HEK293 (cell line): Measurements from ENCODE around the gene NEURL2.

Experiments used
- CTCF ChIA-PET: fragments of 350-600 bp; formaldehyde crosslinking; extraction: SDS; loops from one replicate; lab custom pipeline; 2021; ENCODE audit warnings: antibody characterized with exemption; lab: Yijun Ruan, JAX
- POLR2A ChIA-PET: fragments of 300-600 bp; formaldehyde crosslinking; extraction: SDS; loops from one replicate; lab custom pipeline; 2020; ENCODE audit warnings: antibody characterized with exemption, inconsistent platforms; lab: Yijun Ruan, JAX
- H3K27ac ChIP-seq: fragments of 200-500 bp; sonication (Bioruptor generic); 2 replicates; pipeline ENCODE4 v1.5.1; 2014; ENCODE audit warnings: low read depth, low read length, control low read depth, inconsistent platforms; ENCODE audit errors: extremely low read depth
- H3K36me3 ChIP-seq, 2 experiments: fragments of 200-500 bp in 1 of 2; sonication (Bioruptor generic) in 1 of 2; 1 replicate in 1 of 2; 2 replicates in 1 of 2; pipeline ENCODE4 v1.5.1; 2014 to 2017; ENCODE audit warnings: inconsistent platforms in 2 of 2, low read length in 2 of 2; ENCODE audit not compliant: control insufficient read depth in 2 of 2, insufficient read depth in 1 of 2
- H3K4me1 ChIP-seq: fragments of 200-500 bp; sonication (Bioruptor generic); 2 replicates; pipeline ENCODE4 v1.5.1; 2014; ENCODE audit warnings: mild to moderate bottlenecking, low read length, inconsistent platforms; ENCODE audit not compliant: control insufficient read depth, insufficient read depth
- H3K4me3 ChIP-seq: 2 replicates; pipeline ENCODE4 v1.5.1; 2011; ENCODE audit warnings: low read depth, mild to moderate bottlenecking, control low read depth, low read length, moderate library complexity
- H3K9me3 ChIP-seq: fragments of 200-500 bp; sonication (Bioruptor generic); 2 replicates; pipeline ENCODE4 v1.5.1; 2014; ENCODE audit warnings: low read depth, low read length, inconsistent platforms; ENCODE audit not compliant: control insufficient read depth, insufficient read depth
- BCL11A ChIP-seq: fragments of 450-650 bp; formaldehyde crosslinking; IDR thresholded peaks from 2 replicates; pipeline ENCODE4 v1.5.1; 2016; ENCODE audit warnings: low read depth, missing biosample characterization, missing genetic modification characterization
- EGR2 ChIP-seq: fragments of 450-650 bp; formaldehyde crosslinking; IDR thresholded peaks from 2 replicates; pipeline ENCODE4 v1.5.1; 2016; ENCODE audit warnings: low read depth, missing biosample characterization, missing genetic modification characterization
- MEIS1 ChIP-seq: sonication (generic); formaldehyde crosslinking; IDR thresholded peaks from 2 replicates; pipeline ENCODE4 v1.8.1; 2022; ENCODE audit warnings: missing genetic modification reagents, mild to moderate bottlenecking, borderline replicate concordance
- OVOL3 ChIP-seq: fragments of 450-650 bp; formaldehyde crosslinking; IDR thresholded peaks from 2 replicates; pipeline ENCODE4 v1.5.1; 2016; ENCODE audit warnings: missing biosample characterization, missing genetic modification characterization
- PRDM2 ChIP-seq: fragments of 450-650 bp; formaldehyde crosslinking; IDR thresholded peaks from 2 replicates; pipeline ENCODE4 v1.5.1; 2016; ENCODE audit warnings: missing biosample characterization, missing genetic modification characterization, borderline replicate concordance
- YY1 ChIP-seq: fragments of 450-650 bp; formaldehyde crosslinking; IDR thresholded peaks from 2 replicates; pipeline ENCODE4 v1.5.1; 2018; ENCODE audit warnings: missing biosample characterization, missing genetic modification characterization
- ZFP69B ChIP-seq: fragments of 450-650 bp; formaldehyde crosslinking; IDR thresholded peaks from 2 replicates; pipeline ENCODE4 v1.5.1; 2016; ENCODE audit warnings: missing biosample characterization, missing genetic modification characterization
- ZNF157 ChIP-seq: fragments of 450-650 bp; formaldehyde crosslinking; IDR thresholded peaks from 2 replicates; pipeline ENCODE4 v1.5.1; 2016; ENCODE audit warnings: missing biosample characterization, missing genetic modification characterization
- ZNF211 ChIP-seq: fragments of 450-650 bp; formaldehyde crosslinking; IDR thresholded peaks from 2 replicates; pipeline ENCODE4 v1.5.1; 2016; ENCODE audit warnings: low read depth, missing biosample characterization, missing genetic modification characterization
- ZNF23 ChIP-seq: fragments of 450-650 bp; formaldehyde crosslinking; IDR thresholded peaks from 2 replicates; pipeline ENCODE4 v1.5.1; 2016; ENCODE audit warnings: missing biosample characterization, missing genetic modification characterization, borderline replicate concordance
- ZNF571 ChIP-seq: fragments of 450-650 bp; formaldehyde crosslinking; IDR thresholded peaks from 2 replicates; pipeline ENCODE4 v1.5.0; 2017; ENCODE audit warnings: missing biosample characterization, missing genetic modification characterization
- ZNF596 ChIP-seq: fragments of 450-650 bp; IDR thresholded peaks from 2 replicates; pipeline ENCODE4 v1.5.0; 2018; ENCODE audit warnings: missing biosample characterization, mild to moderate bottlenecking, missing genetic modification characterization, moderate library complexity
- ZNF677 ChIP-seq: fragments of 450-650 bp; IDR thresholded peaks from 2 replicates; pipeline ENCODE4 v1.5.0; 2018; ENCODE audit warnings: missing biosample characterization, mild to moderate bottlenecking, missing genetic modification characterization, moderate library complexity
- ZNF704 ChIP-seq: fragments of 450-650 bp; formaldehyde crosslinking; IDR thresholded peaks from 2 replicates; pipeline ENCODE4 v1.5.1; 2016; ENCODE audit warnings: missing biosample characterization, missing genetic modification characterization
- ZNF76 ChIP-seq: fragments of 450-650 bp; formaldehyde crosslinking; IDR thresholded peaks from 2 replicates; pipeline ENCODE4; 2016; ENCODE audit warnings: low read depth, missing biosample characterization, missing genetic modification characterization, borderline replicate concordance
- ZNF830 ChIP-seq: fragments of 450-650 bp; IDR thresholded peaks from 2 replicates; pipeline ENCODE4 v1.5.0; 2018; ENCODE audit warnings: missing biosample characterization, missing genetic modification characterization, low read depth, mild to moderate bottlenecking, moderate library complexity
- ZXDB ChIP-seq: fragments of 450-650 bp; formaldehyde crosslinking; IDR thresholded peaks from 2 replicates; pipeline ENCODE4 v1.5.1; 2016; ENCODE audit warnings: missing biosample characterization, missing genetic modification characterization
- TF ChIP-seq, protein P1 (sequence below): fragments of 450-650 bp; formaldehyde crosslinking; IDR thresholded peaks from 2 replicates; pipeline ENCODE4 v1.5.1; 2016; ENCODE audit warnings: missing biosample characterization, missing genetic modification characterization
- TF ChIP-seq, protein P2 (sequence below): fragments of 450-650 bp; formaldehyde crosslinking; IDR thresholded peaks from 2 replicates; pipeline ENCODE4 v1.5.1; 2016; ENCODE audit warnings: missing biosample characterization, missing genetic modification characterization

Gene NEURL2

DNA sequence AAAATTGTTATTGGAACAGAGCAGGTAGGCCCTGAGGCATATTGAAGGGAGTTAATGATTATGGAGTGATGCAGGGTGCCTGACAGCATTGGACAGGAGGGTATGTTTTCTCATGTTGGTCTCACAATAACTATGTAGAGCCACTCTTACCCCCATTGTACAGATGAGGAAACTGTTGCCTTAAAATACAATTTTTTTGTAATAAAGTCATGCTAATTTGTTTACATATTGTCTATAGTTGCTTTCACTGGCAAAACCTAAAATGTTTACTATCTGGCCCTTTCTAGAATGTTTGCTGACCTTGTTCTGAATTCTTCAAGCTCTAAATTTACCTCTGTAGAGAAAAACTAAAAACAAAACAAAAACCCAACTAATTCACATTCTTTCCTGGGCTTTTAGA is 39.5 kb downstream of the NEURL2 start (continued):
- TF ChIP-seq PRDM2 (tag by site-specific recombination) = no peak
- no peak for TF ChIP-seq ZNF704 (tag by site-specific recombination)

- TF ChIP-seq BCL11A (no peak), ZNF76 (tag by site-specific recombination) (no peak), EGR2 (tag by site-specific recombination) (no peak)
- Histone ChIP-seq H3K36me3 (peaks cover 2 to 55% of the 10 kb centered on the region in 2 experiments; a peak in 2 of 3 replicates), H3K27ac (no peak overlapping the region), H3K4me3 (no peak overlapping the region), H3K9me3 (no peaks in the 10 kb centered on the region), H3K4me1 (no peaks in the 10 kb centered on the region)
- ChIA-PET POLR2A (interaction anchor here (0.7 kb wide), 1 partner anchor 83 kb away, joined by 3 read pairs; no protein-coding TSS in a partner anchor), CTCF (interaction anchor here (0.6 kb wide), 2 partner anchors 19 to 119 kb away, joined by 3 to 4 read pairs; no protein-coding TSS in a partner anchor)
Measured at GRCh38 chr20:45850926-45851325, 40.1 kb downstream of the NEURL2 start.

DNA sequence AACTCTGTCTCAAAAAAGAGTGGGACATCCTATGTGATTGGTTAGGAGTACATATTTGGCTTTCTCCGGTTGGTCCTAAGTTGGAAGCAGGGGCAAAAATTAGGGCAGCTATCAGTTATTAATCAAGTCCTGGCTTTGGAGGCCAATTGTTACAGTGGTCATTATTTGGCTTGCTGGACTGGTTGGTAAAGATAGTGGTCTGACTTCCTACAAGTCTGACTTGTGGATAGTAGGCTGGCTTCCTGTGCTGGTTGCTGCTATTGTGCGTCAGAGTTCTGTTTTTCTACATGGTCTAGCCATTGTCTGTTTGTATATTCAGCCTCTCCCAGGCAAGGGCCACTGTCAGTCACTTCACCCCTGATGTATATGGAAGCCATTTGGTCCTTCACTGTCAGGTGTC is 40.8 kb downstream of the NEURL2 start:
- Histone ChIP-seq H3K36me3 (peaks cover 5 to 61% of the 10 kb centered on the region in 2 experiments; a peak in 2 of 3 replicates), H3K4me1 (no peaks in the 10 kb centered on the region), H3K27ac (no peak overlapping the region), H3K4me3 (no peak overlapping the region), H3K9me3 (no peaks in the 10 kb centered on the region)
- POLR2A ChIA-PET = interaction anchor here (0.8 kb wide), 1 partner anchor 44 kb away, joined by 4 read pairs; no protein-coding TSS in a partner anchor
- CTCF ChIA-PET = interaction anchor here (0.7 kb wide), 1 partner anchor 119 kb away, joined by 3 read pairs; no protein-coding TSS in a partner anchor
- no peak for TF ChIP-seq ZNF830 (tag by site-specific recombination)
- no peak for TF ChIP-seq ZNF211 (tag by site-specific recombination)
- TF ChIP-seq ZNF571 (tag by site-specific recombination) = no peak
- TF ChIP-seq, protein P1, sequence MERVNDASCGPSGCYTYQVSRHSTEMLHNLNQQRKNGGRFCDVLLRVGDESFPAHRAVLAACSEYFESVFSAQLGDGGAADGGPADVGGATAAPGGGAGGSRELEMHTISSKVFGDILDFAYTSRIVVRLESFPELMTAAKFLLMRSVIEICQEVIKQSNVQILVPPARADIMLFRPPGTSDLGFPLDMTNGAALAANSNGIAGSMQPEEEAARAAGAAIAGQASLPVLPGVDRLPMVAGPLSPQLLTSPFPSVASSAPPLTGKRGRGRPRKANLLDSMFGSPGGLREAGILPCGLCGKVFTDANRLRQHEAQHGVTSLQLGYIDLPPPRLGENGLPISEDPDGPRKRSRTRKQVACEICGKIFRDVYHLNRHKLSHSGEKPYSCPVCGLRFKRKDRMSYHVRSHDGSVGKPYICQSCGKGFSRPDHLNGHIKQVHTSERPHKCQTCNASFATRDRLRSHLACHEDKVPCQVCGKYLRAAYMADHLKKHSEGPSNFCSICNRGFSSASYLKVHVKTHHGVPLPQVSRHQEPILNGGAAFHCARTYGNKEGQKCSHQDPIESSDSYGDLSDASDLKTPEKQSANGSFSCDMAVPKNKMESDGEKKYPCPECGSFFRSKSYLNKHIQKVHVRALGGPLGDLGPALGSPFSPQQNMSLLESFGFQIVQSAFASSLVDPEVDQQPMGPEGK = no peak
- TF ChIP-seq, protein P2, sequence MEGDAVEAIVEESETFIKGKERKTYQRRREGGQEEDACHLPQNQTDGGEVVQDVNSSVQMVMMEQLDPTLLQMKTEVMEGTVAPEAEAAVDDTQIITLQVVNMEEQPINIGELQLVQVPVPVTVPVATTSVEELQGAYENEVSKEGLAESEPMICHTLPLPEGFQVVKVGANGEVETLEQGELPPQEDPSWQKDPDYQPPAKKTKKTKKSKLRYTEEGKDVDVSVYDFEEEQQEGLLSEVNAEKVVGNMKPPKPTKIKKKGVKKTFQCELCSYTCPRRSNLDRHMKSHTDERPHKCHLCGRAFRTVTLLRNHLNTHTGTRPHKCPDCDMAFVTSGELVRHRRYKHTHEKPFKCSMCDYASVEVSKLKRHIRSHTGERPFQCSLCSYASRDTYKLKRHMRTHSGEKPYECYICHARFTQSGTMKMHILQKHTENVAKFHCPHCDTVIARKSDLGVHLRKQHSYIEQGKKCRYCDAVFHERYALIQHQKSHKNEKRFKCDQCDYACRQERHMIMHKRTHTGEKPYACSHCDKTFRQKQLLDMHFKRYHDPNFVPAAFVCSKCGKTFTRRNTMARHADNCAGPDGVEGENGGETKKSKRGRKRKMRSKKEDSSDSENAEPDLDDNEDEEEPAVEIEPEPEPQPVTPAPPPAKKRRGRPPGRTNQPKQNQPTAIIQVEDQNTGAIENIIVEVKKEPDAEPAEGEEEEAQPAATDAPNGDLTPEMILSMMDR (tag by site-specific recombination) = no peak
- TF ChIP-seq ZNF23 (tag by site-specific recombination) = no peak
- TF ChIP-seq BCL11A = no peak
- TF ChIP-seq ZXDB (tag by site-specific recombination) = no peak
- TF ChIP-seq ZNF677 (tag by site-specific recombination) = no peak
- no peak for TF ChIP-seq ZNF596
- TF ChIP-seq ZNF157 = no peak
- no peak for TF ChIP-seq YY1 (tag by site-specific recombination)
- no peak for TF ChIP-seq OVOL3 (tag by site-specific recombination)
- TF ChIP-seq ZFP69B (tag by site-specific recombination) = no peak
- no peak for TF ChIP-seq MEIS1 (CRISPR knock-in tag)
